ENCODE measurements around the gene ITSN2. TPM values are rescaled to one million over a fixed set of nuclear protein-coding genes. Genes with fewer than 3 reads are reported as not detected.

Gene ITSN2
- total and polyA plus RNA-seq, 2 of the 8 experiments (the other 6 are each of a cell fraction or from before 2014, with no cell fraction given), result 9.3 to 17.0 TPM

DNA sequence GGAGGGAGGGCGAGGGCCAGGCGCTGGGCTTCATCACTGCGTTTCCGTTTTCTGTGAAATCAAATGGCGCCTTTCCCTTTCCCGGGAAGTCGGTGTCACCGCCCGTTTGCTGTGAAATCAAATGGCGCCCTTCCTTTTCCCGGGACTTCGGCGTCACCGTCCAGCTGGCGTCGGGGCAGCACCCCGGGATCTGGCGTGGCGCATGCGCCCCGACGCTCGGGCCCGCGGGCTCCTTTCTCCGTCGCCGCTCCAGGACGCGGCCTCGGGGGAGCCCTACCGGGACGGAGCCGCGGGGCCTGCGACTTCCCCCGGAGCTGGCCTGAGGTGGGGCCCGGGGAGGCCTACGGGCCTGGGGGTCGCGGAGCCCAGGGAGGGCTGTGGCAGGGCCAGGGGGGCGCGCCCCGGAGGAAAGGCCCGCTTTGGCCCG lies 185.5 kb downstream of the ITSN2 start, which contains the start of gene FAM228A:
FAM228A (plus strand) TSS at position 203 of the 427 bp plus-strand sequence. CDS start 428 bp downstream, outside the sequence.
- no peak within 1 kb of the TSS for H4K5ac ChIP-seq (ENCODE audit: insufficient read length, low read depth, low read length)
- H3K79me2 ChIP-seq (ENCODE audit: control insufficient read depth in 1 of 2, insufficient read depth in 2 of 2, low read length in 2 of 2), result no peaks in the 10 kb centered on the region
- H3K23ac ChIP-seq (ENCODE audit: insufficient read length), result no peak within 1 kb of the TSS
- H3K4me2 ChIP-seq (ENCODE audit: insufficient read depth in 1 of 2, low read depth in 2 of 2, low read length in 2 of 2), result no peak within 1 kb of the TSS
- H3K14ac ChIP-seq (ENCODE audit: insufficient read length), result no peak within 1 kb of the TSS
- WGBS, 2 experiments (ENCODE audit: extremely low coverage in 1 of 2, insufficient coverage in 1 of 2, insufficient read length in 1 of 2, insufficient replicate concordance in 2 of 2, low coverage in 1 of 2, low lambda C conversion rate in 2 of 2, missing lambda C conversion rate in 1 of 2), result 98% methylated on average over 12 of the region's 46 CpGs; no CpG with 5 or more reads in 1 of the 2 experiments
- ChIA-PET POLR2A (ENCODE audit: partially characterized antibody) (interaction anchor here (0.5 kb wide), 1 partner anchor 322 kb away, joined by 3 read pairs; no protein-coding TSS in a partner anchor), CTCF (ENCODE audit: partially characterized antibody) (interaction anchor here (1.1 to 1.6 kb wide), 2 partner anchors 90 to 91 kb away, joined by 3 to 4 read pairs; no protein-coding TSS in a partner anchor)
- no peaks in the 10 kb centered on the region for H4K20me1 ChIP-seq (replicated peaks in 1 of 2; ENCODE audit: control insufficient read depth in 1 of 2, insufficient read depth in 2 of 2, low read length in 2 of 2)
- H2BK12ac ChIP-seq (ENCODE audit: low read depth, low read length), result no peak within 1 kb of the TSS
- no peak within 1 kb of the TSS for H3K9ac ChIP-seq (replicated peaks in 1 of 4; ENCODE audit: extremely low read depth in 1 of 4, low read depth in 3 of 4, low read length in 3 of 4)
- H3K18ac ChIP-seq (ENCODE audit: extremely low read depth, low read length), result no peak within 1 kb of the TSS
- H2BK20ac ChIP-seq (ENCODE audit: low read length), result no peak within 1 kb of the TSS
- H3K56ac ChIP-seq (replicated peaks; ENCODE audit: insufficient read length, low read depth, low read length), result no peak within 1 kb of the TSS
- no peak for FAIRE-seq
- H3K27me3 ChIP-seq (replicated peaks in 1 of 4; ENCODE audit: control insufficient read depth in 3 of 4, extremely low read depth in 1 of 4, insufficient read depth in 3 of 4, low read length in 3 of 4), result no peaks in the 10 kb centered on the region
- DNase-seq (ENCODE audit: low read depth in 1 of 2, low spot score in 2 of 2), result no peak
- H4K91ac ChIP-seq (replicated peaks; ENCODE audit: insufficient read length, low read length), result no peak within 1 kb of the TSS
- no peak within 1 kb of the TSS for H3K4me3 ChIP-seq (ENCODE audit: extremely low read depth in 1 of 4, insufficient read depth in 2 of 4, low read depth in 3 of 4, low read length in 4 of 4)
- H3K4ac ChIP-seq (replicated peaks; ENCODE audit: insufficient read length, low read depth, low read length), result no peak within 1 kb of the TSS
- H2BK15ac ChIP-seq (ENCODE audit: low read length), result no peak within 1 kb of the TSS
- H3K23me2 ChIP-seq (ENCODE audit: low read depth, low read length), result no peaks in the 10 kb centered on the region
- no peaks in the 10 kb centered on the region for H3K4me1 ChIP-seq (replicated peaks in 1 of 4; ENCODE audit: control insufficient read depth in 3 of 4, insufficient read depth in 4 of 4, low read length in 3 of 4)
- H3K36me3 ChIP-seq (ENCODE audit: control insufficient read depth in 2 of 4, insufficient read depth in 4 of 4, low read length in 3 of 4), result no peaks in the 10 kb centered on the region
- H4K8ac ChIP-seq (ENCODE audit: extremely low read depth, insufficient read depth, low read length), result peak within 1 kb of the TSS; percentile 45; the same call in 1 of the 2 replicates
- H3K9me3 ChIP-seq (ENCODE audit: insufficient read depth in 2 of 2, low read depth in 1 of 2, low read length in 1 of 2), result no peaks in the 10 kb centered on the region
- H2BK120ac ChIP-seq (replicated peaks; ENCODE audit: low read depth, low read length), result no peak within 1 kb of the TSS
- no peak within 1 kb of the TSS for H2BK5ac ChIP-seq (ENCODE audit: low read depth, low read length)
- H3K27ac ChIP-seq (ENCODE audit: low read depth, low read length), result no peak within 1 kb of the TSS
- H2AFZ ChIP-seq (ENCODE audit: low read length), result no peak within 1 kb of the TSS
- H2AK5ac ChIP-seq (ENCODE audit: low read depth, low read length), result no peak within 1 kb of the TSS
- no peaks in the 10 kb centered on the region for H3K79me1 ChIP-seq (ENCODE audit: low read depth, low read length)
- no peak for TF ChIP-seq YY1 (IDR thresholded peaks at IDR 0.05; ENCODE audit: low read depth, low read length)
- no peak for TF ChIP-seq RXRA (IDR thresholded peaks at IDR 0.05; ENCODE audit: insufficient read depth, low read depth, low read length)
- TF ChIP-seq EGR1 (IDR thresholded peaks at IDR 0.05; ENCODE audit: borderline replicate concordance, low read depth, low read length), result no peak
- TF ChIP-seq EP300 (IDR thresholded peaks at IDR 0.05; ENCODE audit: borderline replicate concordance in 1 of 2, low read depth in 2 of 2, low read length in 2 of 2), result no peak
- TF ChIP-seq SP4 (IDR thresholded peaks at IDR 0.05; ENCODE audit: low read length), result no peak
- TF ChIP-seq KDM4A (IDR thresholded peaks at IDR 0.05; ENCODE audit: low read depth, low read length, severe bottlenecking), result no peak
- TF ChIP-seq ZNF274 (IDR thresholded peaks at IDR 0.05; ENCODE audit: borderline replicate concordance, extremely low read depth, low read length), result no peak
- TF ChIP-seq RBBP5 (IDR thresholded peaks at IDR 0.05; ENCODE audit: borderline replicate concordance, low read depth, low read length), result no peak
- TF ChIP-seq BCL11A (IDR thresholded peaks at IDR 0.05; ENCODE audit: low read depth in 2 of 2, low read length in 2 of 2), result no peak
- TF ChIP-seq HDAC6 (IDR thresholded peaks at IDR 0.05; ENCODE audit: low read depth, low read length), result no peak
- TF ChIP-seq POLR2AphosphoS5 (IDR thresholded peaks at IDR 0.05; ENCODE audit: low read depth, low read length), result no peak
- TF ChIP-seq GTF2F1 (IDR thresholded peaks at IDR 0.05; ENCODE audit: borderline replicate concordance, low read depth, low read length), result no peak
- TF ChIP-seq SIRT6 (IDR thresholded peaks at IDR 0.05; ENCODE audit: low read length), result no peak
- TF ChIP-seq BRCA1 (IDR thresholded peaks at IDR 0.05; ENCODE audit: low read depth, low read length), result no peak
- no peak for TF ChIP-seq JUN (IDR thresholded peaks at IDR 0.05; ENCODE audit: low read depth, low read length)
- no peak for TF ChIP-seq MAFK (IDR thresholded peaks at IDR 0.05; ENCODE audit: low read depth, low read length)

Data from H1 (cell line).